K562 (cell line): ENCODE data around the gene GUK1. TPM values are rescaled to one million over a fixed set of nuclear protein-coding genes. Genes with fewer than 3 reads are reported as not detected.

Source experiments
- ATAC-seq: fragments of 200-7000 bp; cut with Tn5 transposase; 3 replicates; pipeline ENCODE4 v1.9.1; 2020; ENCODE audit warnings: moderate library complexity
- BruUV-seq: library from RNA; stranded (reverse); fragments of 400-500 nt; replicated peaks from 2 replicates; lab custom pipeline; 2021; lab: Mats Ljungman, UMichigan
- CTCF ChIA-PET: fragments of 300-600 bp; formaldehyde crosslinking; extraction: SDS; loops from one replicate; lab custom pipeline; 2021; ENCODE audit warnings: low intra/inter-chr PET ratio; lab: Yijun Ruan, JAX
- POLR2A ChIA-PET: fragments of 300-600, 350-650 bp; sonication (Branson Sonifier 250); formaldehyde crosslinking; extraction: SDS; loops from one replicate; lab custom pipeline; 2021; ENCODE audit warnings: antibody characterized with exemption, inconsistent platforms; lab: Yijun Ruan, JAX
- DNase-seq, 4 experiments: peaks; one replicate each; pipeline versions ENCODE4 v3.0.0 to v3.0.0-alpha.2; 2011 to 2018; ENCODE audit warnings: low spot score in 3 of 4, mixed read lengths in 3 of 4; ENCODE audit errors: extremely low read depth in 1 of 4
- FAIRE-seq: peaks from 2 replicates; lab custom pipeline; 2011; peaks lifted over from hg19 to GRCh38; lab: Jason Lieb, UNC
- H2AFZ ChIP-seq: 2 replicates; pipeline ENCODE4 v1.6.0; 2011; ENCODE audit warnings: low read depth, low read length, control low read depth, inconsistent platforms
- H3K27ac ChIP-seq: fragments of 200-600 bp; 3 replicates; pipeline ENCODE4 v1.8.0; 2011; ENCODE audit warnings: low read depth, mild to moderate bottlenecking, control low read depth, inconsistent platforms, low read length, moderate library complexity, mixed read lengths; ENCODE audit errors: extremely low read depth
- H3K27me3 ChIP-seq, 2 experiments: fragments of 300-600 bp in 1 of 2; 2 replicates in 1 of 2; 3 replicates in 1 of 2; pipeline versions ENCODE4 v1.6.0 to v1.8.0; 2011; ENCODE audit warnings: inconsistent platforms in 2 of 2, low read length in 2 of 2, mild to moderate bottlenecking in 1 of 2, mixed read lengths in 1 of 2, moderate library complexity in 1 of 2; ENCODE audit not compliant: control insufficient read depth in 2 of 2, insufficient read depth in 2 of 2
- H3K36me3 ChIP-seq: fragments of 300-600 bp; 3 replicates; pipeline ENCODE4 v1.8.0; 2011; ENCODE audit warnings: mild to moderate bottlenecking, low read length, inconsistent platforms; ENCODE audit not compliant: control insufficient read depth, insufficient read depth
- H3K4me1 ChIP-seq, 2 experiments: fragments of 200-600 bp in 1 of 2; replicated peaks in 1 of 2; 2 replicates in 1 of 2; 3 replicates in 1 of 2; pipeline versions ENCODE4 v1.5.1 to v1.8.0; 2011; ENCODE audit warnings: inconsistent platforms in 2 of 2, low read length in 2 of 2, mild to moderate bottlenecking in 1 of 2, mixed read lengths in 1 of 2, moderate library complexity in 1 of 2; ENCODE audit not compliant: control insufficient read depth in 2 of 2, insufficient read depth in 2 of 2
- H3K4me2 ChIP-seq: 2 replicates; pipeline ENCODE4 v1.6.1; 2011; ENCODE audit warnings: low read length, control low read depth, inconsistent platforms, mixed read lengths; ENCODE audit not compliant: insufficient read depth
- H3K4me3 ChIP-seq: fragments of 200-600 bp; sonication (generic), shearing (Covaris generic); 2 replicates; pipeline ENCODE4 v1.5.1; 2016; ENCODE audit warnings: control low read depth, inconsistent platforms
- H3K79me2 ChIP-seq: fragments of 200-600 bp; 3 replicates; pipeline ENCODE4 v1.8.0; 2011; ENCODE audit warnings: low read length, inconsistent platforms; ENCODE audit not compliant: control insufficient read depth, insufficient read depth
- H3K9ac ChIP-seq, 2 experiments: 2 replicates each; pipeline versions ENCODE4 v1.6.0 to v1.6.1; 2011; ENCODE audit warnings: low read depth in 2 of 2, low read length in 2 of 2, control low read depth in 1 of 2, inconsistent platforms in 1 of 2, mild to moderate bottlenecking in 1 of 2, mixed read lengths in 1 of 2; ENCODE audit not compliant: insufficient read depth in 1 of 2
- H3K9me1 ChIP-seq: one replicate; pipeline ENCODE4 v1.6.0; 2011; ENCODE audit warnings: inconsistent platforms, mild to moderate bottlenecking, low read length, moderate library complexity; ENCODE audit not compliant: control insufficient read depth, insufficient read depth
- H3K9me3 ChIP-seq: replicated peaks from 2 replicates; pipeline ENCODE4 v1.5.1; 2011; ENCODE audit warnings: low read depth, low read length, inconsistent platforms; ENCODE audit not compliant: control insufficient read depth, insufficient read depth
- H4K20me1 ChIP-seq: replicated peaks from 2 replicates; pipeline ENCODE4 v1.6.1; 2011; ENCODE audit warnings: low read length, inconsistent platforms, mixed read lengths; ENCODE audit not compliant: control insufficient read depth, insufficient read depth
- ATF7 ChIP-seq: fragments of 450-650 bp; IDR thresholded peaks from 2 replicates; pipeline ENCODE4 v1.7.1; 2014; ENCODE audit warnings: mild to moderate bottlenecking, moderate library complexity
- DDX20 ChIP-seq: fragments of 450-650 bp; IDR thresholded peaks from 2 replicates; pipeline ENCODE4 v1.6.1; 2016; ENCODE audit warnings: missing genetic modification characterization, low read depth, mild to moderate bottlenecking, missing compliant biosample characterization, moderate library complexity
- HMG20B ChIP-seq: fragments of 250-450 bp; sonication (Bioruptor Pico); IDR thresholded peaks from 2 replicates; pipeline ENCODE4 v1.5.0; 2021; ENCODE audit warnings: mild to moderate bottlenecking
- KDM1A ChIP-seq, 2 experiments: fragments of 450-650 bp; IDR thresholded peaks; 2 replicates each; pipeline ENCODE4 v1.6.1; 2016; ENCODE audit warnings: mild to moderate bottlenecking in 2 of 2
- NR3C1 ChIP-seq: sonication (generic); formaldehyde crosslinking; IDR thresholded peaks from 2 replicates; pipeline ENCODE4 v1.8.1; 2022; ENCODE audit warnings: missing genetic modification reagents
- PBX2 ChIP-seq, 2 experiments: IDR thresholded peaks in 1 of 2; conservative IDR thresholded peaks in 1 of 2; 2 replicates each; pipeline ENCODE4 v1.6.1; 2016; ENCODE audit warnings: low read depth in 2 of 2, mild to moderate bottlenecking in 1 of 2, missing compliant biosample characterization in 1 of 2, missing genetic modification characterization in 1 of 2, moderate library complexity in 1 of 2
- ZNF124 ChIP-seq: sonication (generic); formaldehyde crosslinking; IDR thresholded peaks from 2 replicates; pipeline ENCODE4 v1.8.1; 2022; ENCODE audit warnings: missing genetic modification reagents
- WGBS: fragments of 100-300 bp; shearing (Covaris generic); methylation state at CpG from one replicate; pipeline ENCODE4 v1.1.6; 2016; ENCODE audit warnings: low coverage, mixed read lengths; ENCODE audit not compliant: insufficient coverage; ENCODE audit errors: missing lambda C conversion rate; 5-methylcytosine and 5-hydroxymethylcytosine counted together
- in situ Hi-C: fragments of 300-500 bp; cut with MboI; formaldehyde crosslinking; loops from 4 replicates; pipeline ENCODE4 v1.15.0; 2018; ENCODE audit warnings: inconsistent platforms, mixed read lengths
- intact Hi-C: fragments of 100-400 bp; cut with micrococcal nuclease; formaldehyde crosslinking; loops from 2 replicates; pipeline ENCODE4 v1.14.2; 2022
- polyA plus RNA-seq, 8 experiments: library from polyadenylated mRNA; depleted of rRNA in 4 of 8; stranded (reverse) in 5 of 8; unstranded in 3 of 8; fragments of >200 nt; fragmentation: Nextera tagmentation in 2 of 8; fragmentation: Illumina TruSeq in 1 of 8; extraction: Ambion mirVana in 2 of 8; extraction: Trizol in 1 of 8; gene quantifications; 2 replicates each; pipeline versions ENCODE4 v1.2.1 to v1.2.3, GENCODE V29; 2011 to 2014; ENCODE audit warnings: inconsistent platforms in 1 of 8, missing spikeins in 1 of 8
- total RNA-seq, 7 experiments: library from RNA; depleted of rRNA in 6 of 7; stranded (reverse); fragments of >200 nt in 6 of 7; fragmentation: Illumina TruSeq in 2 of 7; extraction: Trizol in 2 of 7; gene quantifications; 2 replicates each; pipeline versions ENCODE4 v1.2.1 to v1.2.3, GENCODE V29; 2011 to 2021; ENCODE audit warnings: low replicate concordance in 1 of 7
- TF ChIP-seq, protein P1 (sequence below): conservative IDR thresholded peaks from 2 replicates; pipeline ENCODE4 v1.6.1; 2011; ENCODE audit warnings: low read depth, mild to moderate bottlenecking, low read length; ENCODE audit not compliant: control insufficient read depth
- TF ChIP-seq, protein P2 (sequence below), 3 experiments: fragments of 200-800 bp in 1 of 3; fragments of 250-450 bp in 1 of 3; fragments of 450-650 bp in 1 of 3; sonication (Bioruptor Pico) in 1 of 3; sonication (Bioruptor generic) in 1 of 3; formaldehyde crosslinking in 1 of 3; IDR thresholded peaks; 2 replicates each; pipeline versions ENCODE4 v1.6.1 to v1.8.0; 2016 to 2022; ENCODE audit warnings: mild to moderate bottlenecking in 2 of 3, missing genetic modification characterization in 2 of 3, missing compliant biosample characterization in 1 of 3, moderate library complexity in 1 of 3

Gene GUK1
- total and polyA plus RNA-seq, 9 of the 15 experiments (the other 6 are each of a cell fraction or from before 2014, with no cell fraction given), result 7.0 to 331 (median 132) TPM

DNA sequence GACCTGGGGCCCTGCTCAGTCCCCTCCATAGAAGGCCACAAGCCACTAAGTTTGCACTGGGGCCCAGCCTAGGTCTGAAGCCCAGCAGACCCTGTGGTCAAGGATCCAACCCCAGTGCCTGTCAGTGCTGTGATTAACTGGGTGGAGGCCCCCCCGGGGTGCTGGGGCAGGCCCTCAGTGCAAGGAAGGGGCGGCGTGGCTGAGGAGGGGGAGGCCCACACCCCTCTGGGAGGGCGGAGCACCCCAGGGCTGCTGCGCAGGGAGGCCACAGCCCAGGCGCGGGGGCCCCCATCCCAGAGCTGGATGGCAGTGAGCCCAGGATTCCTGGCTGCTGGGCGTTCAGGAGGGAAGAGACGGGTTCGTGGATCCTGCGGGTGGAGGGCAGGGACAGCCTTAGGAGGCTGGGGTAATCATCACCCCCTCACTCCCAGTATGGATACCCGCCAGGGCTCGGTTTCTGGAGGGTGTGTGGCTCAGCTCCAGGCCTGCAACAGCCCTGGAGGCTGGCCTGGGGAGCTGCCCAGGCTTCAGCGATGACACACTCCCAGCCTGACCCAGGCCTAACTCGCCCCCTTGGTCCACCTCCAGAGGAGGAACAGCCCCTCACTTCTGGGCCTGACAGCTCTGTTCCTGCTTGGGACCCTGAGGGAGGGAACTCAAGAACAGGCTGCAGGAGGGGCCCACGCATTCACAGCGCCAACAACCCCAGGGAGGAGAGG is 10.5 kb downstream of the GUK1 start (continued):
- TF ChIP-seq, protein P1, sequence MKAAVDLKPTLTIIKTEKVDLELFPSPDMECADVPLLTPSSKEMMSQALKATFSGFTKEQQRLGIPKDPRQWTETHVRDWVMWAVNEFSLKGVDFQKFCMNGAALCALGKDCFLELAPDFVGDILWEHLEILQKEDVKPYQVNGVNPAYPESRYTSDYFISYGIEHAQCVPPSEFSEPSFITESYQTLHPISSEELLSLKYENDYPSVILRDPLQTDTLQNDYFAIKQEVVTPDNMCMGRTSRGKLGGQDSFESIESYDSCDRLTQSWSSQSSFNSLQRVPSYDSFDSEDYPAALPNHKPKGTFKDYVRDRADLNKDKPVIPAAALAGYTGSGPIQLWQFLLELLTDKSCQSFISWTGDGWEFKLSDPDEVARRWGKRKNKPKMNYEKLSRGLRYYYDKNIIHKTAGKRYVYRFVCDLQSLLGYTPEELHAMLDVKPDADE, result 0 out of 2 replicates have a peak, but pooled peaks have one; percentile 33

GRCh38 chr1:228151180-228151925 is 11.3 kb downstream of the GUK1 start:
- 70% methylated on average over 11 of the region's 12 CpGs for WGBS
- H3K27ac ChIP-seq, result no peak overlapping the region
- H3K4me1 ChIP-seq, result peaks cover 20 to 79% of the 10 kb centered on the region in 2 experiments
- ATAC-seq (no peak), FAIRE-seq (no peak), DNase-seq (no peak)
- H4K20me1 ChIP-seq, result peaks cover 12% of the 10 kb centered on the region
- peak overlapping the region in 1 of 2 experiments; percentile 91; a peak in 2 of 4 replicates for H3K9ac ChIP-seq
- intact Hi-C loops, result no loop called here
- ChIA-PET POLR2A (interaction anchor here (0.6 to 4.2 kb wide), 7 partner anchors 8 to 1376 kb away, joined by 3 to 46 read pairs (median 9); partner anchors contain the start of genes GUK1 and IBA57), CTCF (no interaction called here)
- no peaks in the 10 kb centered on the region for H3K27me3 ChIP-seq
- H3K4me3 ChIP-seq, result no peak overlapping the region
- no peaks in the 10 kb centered on the region for H3K9me3 ChIP-seq
- H2AFZ ChIP-seq, result no peak overlapping the region
- no peak overlapping the region for H3K4me2 ChIP-seq
- peaks cover 1% of the 10 kb centered on the region for H3K9me1 ChIP-seq
- in situ Hi-C loops, result no loop called here
- peaks cover 34% of the 10 kb centered on the region for H3K79me2 ChIP-seq
- no TSS peak for BruUV-seq
- peaks cover 34% of the 10 kb centered on the region; the same call in 2 of the 3 replicates for H3K36me3 ChIP-seq
- TF ChIP-seq NR3C1 (no peak), HMG20B (CRISPR knock-in tag) (no peak), KDM1A (IDR thresholded peaks at IDR 0.05) (peak in 1 of 2 experiments; percentile 45; a peak in 1 of 4 replicates), PBX2 (CRISPR knock-in tag; IDR thresholded peaks at IDR 0.05; ENCODE audit: low read depth) (no peak), PBX2 (tag; conservative IDR thresholded peaks at IDR 0.05; ENCODE audit: low read depth) (no peak), ZNF124 (CRISPR knock-in tag) (0 out of 2 replicates have a peak, but pooled peaks have one; percentile 35), DDX20 (tag) (no peak), ATF7 (no peak)
- TF ChIP-seq, protein P2, sequence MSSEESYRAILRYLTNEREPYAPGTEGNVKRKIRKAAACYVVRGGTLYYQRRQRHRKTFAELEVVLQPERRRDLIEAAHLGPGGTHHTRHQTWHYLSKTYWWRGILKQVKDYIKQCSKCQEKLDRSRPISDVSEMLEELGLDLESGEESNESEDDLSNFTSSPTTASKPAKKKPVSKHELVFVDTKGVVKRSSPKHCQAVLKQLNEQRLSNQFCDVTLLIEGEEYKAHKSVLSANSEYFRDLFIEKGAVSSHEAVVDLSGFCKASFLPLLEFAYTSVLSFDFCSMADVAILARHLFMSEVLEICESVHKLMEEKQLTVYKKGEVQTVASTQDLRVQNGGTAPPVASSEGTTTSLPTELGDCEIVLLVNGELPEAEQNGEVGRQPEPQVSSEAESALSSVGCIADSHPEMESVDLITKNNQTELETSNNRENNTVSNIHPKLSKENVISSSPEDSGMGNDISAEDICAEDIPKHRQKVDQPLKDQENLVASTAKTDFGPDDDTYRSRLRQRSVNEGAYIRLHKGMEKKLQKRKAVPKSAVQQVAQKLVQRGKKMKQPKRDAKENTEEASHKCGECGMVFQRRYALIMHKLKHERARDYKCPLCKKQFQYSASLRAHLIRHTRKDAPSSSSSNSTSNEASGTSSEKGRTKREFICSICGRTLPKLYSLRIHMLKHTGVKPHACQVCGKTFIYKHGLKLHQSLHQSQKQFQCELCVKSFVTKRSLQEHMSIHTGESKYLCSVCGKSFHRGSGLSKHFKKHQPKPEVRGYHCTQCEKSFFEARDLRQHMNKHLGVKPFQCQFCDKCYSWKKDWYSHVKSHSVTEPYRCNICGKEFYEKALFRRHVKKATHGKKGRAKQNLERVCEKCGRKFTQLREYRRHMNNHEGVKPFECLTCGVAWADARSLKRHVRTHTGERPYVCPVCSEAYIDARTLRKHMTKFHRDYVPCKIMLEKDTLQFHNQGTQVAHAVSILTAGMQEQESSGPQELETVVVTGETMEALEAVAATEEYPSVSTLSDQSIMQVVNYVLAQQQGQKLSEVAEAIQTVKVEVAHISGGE (CRISPR knock-in tag; IDR thresholded peaks at IDR 0.05), result no peak
